NB4 (cell line): ENCODE measurements around the gene AOC2.

Experiments used
- CTCF ChIP-seq: IDR thresholded peaks from one replicate; pipeline ENCODE4 v1.5.1; 2012; ENCODE audit warnings: low read depth, low read length
- MAX ChIP-seq: IDR thresholded peaks from 2 replicates; pipeline ENCODE4 v1.6.1; 2011; ENCODE audit warnings: low read depth, low read length
- MYC ChIP-seq: IDR thresholded peaks from 2 replicates; pipeline ENCODE4 v1.6.1; 2011; ENCODE audit warnings: low read depth, low read length
- POLR2A ChIP-seq: IDR thresholded peaks from 2 replicates; pipeline ENCODE4 v1.6.1; 2011; ENCODE audit warnings: mild to moderate bottlenecking; ENCODE audit not compliant: insufficient read length; ENCODE audit errors: extremely low read depth

GRCh38 chr17:42845556-42845917, 1.2 kb downstream of the AOC2 start:
- TF ChIP-seq CTCF (no peak), MAX (no peak), POLR2A (no peak), MYC (no peak)
